HG02884 (cell line): ENCODE results near the gene SLC15A5.

Experiments used
- ATAC-seq: cut with Tn5 transposase; IDR thresholded peaks from one replicate; pipeline ENCODE4 v1.9.1; 2021; ENCODE audit warnings: mild to moderate bottlenecking, moderate library complexity; ENCODE audit not compliant: unreplicated experiment

Gene SLC15A5

DNA sequence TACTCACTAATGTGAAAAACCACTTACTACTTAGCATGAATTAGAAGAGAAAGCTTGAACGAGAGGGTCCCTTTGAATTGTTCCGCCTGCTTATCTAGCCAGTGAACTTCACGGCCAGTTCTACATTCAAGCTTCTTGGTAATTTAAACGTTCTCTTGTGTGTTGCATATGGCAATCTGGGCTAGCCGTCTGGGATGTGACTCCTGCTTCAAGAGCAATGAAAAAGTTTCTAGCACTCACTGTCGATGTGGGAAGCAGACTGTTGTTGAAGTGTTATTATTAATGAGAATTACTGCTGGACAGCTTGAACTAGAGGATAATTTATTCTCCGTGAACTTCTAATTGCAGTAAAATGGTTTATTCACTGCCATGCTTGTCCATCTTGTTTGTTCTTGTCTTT lies 93.9 kb downstream of the SLC15A5 start:
- ATAC-seq = no peak

DNA sequence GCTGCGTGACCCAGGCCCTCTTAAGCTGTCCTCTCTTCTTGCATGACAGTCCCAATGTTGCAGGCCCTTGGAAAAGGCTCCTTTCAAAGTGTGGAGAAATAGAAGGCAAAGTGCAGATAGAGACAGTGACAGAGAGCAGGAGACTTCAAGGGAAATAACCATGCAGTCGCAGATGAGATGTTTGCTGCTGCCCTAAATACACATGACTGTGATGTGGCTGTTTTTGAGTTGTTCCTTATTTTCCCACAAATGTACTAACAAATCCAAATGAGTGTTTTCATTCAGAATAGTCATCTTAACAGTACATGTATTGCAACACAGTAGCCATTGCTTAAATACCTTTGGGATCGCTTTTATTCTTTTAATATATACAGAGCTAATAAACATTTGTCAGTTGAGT lies 101.6 kb downstream of the SLC15A5 start:
- ATAC-seq = no peak

DNA sequence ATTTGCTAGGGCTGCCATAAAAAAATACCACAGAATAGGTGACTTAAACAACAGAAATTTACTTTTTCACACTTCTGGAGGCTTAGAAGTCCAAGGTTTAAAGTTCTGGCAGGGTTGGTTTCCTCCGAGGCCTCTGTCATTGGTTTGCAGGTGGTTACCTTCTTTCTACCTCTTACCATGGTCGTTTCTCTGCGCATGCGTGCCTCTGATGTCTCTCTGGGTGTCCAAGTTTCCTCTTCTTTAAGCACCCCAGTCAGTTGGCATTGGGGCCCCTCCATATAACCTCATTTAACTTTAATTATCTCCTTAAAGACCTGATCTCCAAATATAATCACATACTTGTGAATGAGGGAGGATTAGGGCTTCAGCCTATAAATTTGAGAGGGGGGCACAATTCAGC lies 103.2 kb downstream of the SLC15A5 start:
- ATAC-seq = no peak

DNA sequence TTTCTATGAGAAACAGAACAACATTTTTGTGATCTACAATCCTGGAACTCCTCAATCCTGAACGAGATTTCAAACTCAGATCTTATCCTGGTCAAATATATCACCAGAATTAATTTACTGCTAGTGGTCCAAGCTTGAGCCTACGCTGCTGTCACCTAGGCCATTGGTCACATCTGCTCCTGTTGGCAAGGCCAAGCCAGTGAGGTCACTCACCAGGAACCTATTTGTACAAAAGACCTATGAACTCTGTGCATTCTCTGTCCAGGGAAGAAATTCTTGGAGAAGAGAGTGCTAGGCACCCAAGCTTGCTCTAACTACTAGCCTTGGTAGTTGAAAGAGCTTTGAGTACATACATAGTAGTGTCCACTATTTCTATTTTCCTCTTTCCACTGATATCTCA lies 106.1 kb downstream of the SLC15A5 start:
- ATAC-seq = no peak

DNA sequence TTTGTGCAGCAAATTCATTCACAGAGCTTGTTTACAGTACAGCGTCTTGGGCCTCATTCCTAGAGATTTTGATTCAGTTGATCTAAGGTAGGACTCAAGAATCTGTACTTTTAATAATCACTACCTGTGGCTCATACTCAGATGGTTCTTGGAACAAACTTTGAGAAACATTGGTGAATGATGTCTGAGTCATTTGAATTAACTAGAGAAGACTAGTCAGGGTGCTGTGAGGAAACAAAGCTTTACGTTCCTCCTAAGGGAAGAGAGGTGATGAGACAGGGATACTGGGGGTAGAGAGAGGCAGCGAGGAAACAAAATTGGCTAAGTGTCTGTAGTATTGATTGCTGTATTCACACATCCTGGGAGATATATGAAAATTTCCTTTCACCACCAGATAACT lies 109.4 kb downstream of the SLC15A5 start:
- no peak for ATAC-seq

DNA sequence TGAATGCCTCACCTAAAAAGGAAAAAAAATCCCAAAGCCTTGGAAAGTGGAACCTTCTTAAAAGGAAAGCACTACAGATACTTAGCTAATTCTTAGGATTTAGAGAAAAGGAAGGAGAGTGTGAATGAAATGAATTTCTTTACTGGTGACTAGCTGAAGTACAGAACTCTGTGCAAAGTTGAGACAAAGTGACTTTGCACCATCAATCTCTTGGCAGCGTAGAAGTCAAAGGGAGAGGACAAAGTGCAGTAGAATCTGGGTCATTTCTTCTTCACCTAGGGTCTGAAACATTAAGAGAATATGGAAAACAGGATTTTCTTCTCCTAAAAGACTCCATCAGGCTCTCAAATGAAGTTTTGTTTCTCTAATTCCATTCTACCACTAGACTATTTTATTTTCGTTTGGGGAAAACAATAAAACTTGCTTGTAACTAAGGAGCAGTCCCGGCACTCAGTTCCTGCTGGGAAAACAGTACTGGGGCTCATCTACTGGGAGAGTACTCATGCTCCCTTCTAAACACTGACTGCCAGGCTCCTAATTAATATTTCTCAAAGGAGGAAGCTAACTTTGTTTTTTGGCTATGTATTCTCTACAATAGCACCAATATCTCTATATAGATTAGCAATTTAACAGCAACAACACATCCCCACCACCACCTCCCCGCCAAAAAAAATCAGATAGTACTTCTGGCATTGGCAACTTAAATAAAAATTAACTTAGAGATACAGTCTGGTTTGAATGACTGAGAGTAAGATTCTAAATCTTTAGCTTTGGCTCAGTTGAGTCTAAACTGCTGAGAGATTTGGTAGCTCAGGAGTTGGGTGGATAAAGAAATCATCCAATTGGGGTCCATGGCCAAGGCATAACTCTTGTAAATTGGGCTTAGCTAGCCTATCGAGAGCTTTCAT lies 110.7 kb downstream of the SLC15A5 start:
- no peak for ATAC-seq

DNA sequence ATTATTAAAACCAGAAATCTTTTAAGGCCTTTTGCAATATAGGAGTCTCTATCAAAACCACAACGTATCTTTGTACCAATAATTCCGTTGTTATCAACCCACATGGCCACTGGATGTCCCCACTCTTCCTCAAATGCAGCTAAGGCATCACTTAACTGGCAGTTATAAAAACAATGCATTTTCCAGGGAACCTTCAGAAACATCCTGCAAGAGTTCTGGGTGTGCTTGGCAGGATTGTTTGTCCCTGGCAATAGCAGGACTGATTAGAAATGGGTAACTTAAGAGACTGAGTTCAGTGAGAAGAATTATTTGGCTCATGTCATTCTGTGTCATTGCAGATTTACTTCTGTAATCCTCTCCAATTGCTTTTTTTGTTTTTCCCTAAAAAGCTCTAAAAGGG lies 112.0 kb downstream of the SLC15A5 start:
- ATAC-seq = no peak

DNA sequence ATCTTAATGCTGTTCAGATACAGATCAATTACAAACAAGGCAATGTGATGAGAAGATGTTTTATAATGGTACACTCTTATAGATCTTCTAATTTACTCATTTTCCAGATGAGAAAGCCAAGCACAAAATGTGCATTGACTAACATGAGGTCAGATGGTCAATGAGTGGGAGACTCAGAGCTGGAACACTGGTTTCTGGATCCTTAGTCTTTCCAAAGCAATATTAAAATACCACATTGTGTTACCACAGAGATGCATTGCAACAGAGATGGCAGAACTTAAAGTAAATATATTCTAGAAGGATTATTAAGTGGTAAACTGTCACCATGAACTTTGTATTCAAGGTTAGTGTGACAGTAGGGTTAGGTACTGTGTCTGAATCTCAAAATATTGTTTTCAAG lies 113.6 kb downstream of the SLC15A5 start:
- no peak for ATAC-seq

DNA sequence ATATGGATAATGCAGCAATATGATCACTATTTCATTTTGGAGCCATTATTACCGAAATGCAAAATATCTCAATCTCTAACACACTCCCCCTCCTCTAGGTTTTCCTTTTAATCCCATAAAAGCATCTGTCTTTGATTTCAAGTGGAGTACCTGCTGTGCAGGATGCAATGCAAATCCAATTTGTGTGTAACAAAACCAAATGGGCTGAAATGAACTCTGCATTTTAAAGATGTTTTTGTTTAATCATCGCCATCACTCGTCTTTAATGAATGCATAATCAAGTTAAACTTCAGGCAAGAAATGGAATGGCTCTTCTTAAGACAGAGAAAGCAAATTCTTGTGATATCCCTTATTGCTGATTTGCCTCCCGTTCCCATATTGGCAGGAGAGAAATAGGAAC lies 114.3 kb downstream of the SLC15A5 start:
- no peak for ATAC-seq

DNA sequence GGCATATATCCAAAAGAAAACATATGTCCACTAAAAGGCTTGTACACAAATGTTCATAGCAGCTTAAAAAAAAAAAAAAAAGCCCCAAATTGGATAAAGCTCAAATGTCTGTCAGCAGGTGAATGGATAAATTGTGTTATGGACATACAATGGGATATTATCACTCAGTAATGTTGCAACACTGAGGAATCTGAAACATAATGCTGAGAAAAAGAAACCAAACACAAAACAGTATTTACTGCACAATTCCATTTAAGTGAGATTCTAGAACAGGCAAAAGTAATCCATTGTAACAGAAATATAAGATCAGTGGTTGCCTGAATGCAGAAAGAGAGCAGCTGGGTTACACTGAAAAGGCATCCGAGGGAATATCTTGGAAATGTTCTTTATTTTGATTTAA lies 117.9 kb downstream of the SLC15A5 start:
- ATAC-seq = no peak

DNA sequence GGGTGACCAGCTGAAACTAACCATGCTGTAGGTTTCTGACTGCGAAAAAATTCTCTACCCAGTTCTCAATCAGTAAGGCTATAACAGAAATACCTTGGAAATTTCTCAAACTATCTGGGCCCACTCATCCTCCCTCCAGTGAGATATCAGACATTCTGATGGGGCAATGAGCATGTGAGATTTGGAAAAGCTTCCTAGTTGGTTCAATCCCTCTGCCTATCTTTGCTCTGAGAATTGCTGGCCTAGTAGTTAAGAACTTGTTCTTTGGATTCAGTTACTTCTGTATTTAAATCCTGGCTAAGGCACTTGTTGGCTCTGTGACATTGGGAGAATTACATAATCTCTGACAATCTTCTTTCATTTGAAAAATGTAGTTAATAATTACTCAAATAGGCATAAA lies 119.4 kb downstream of the SLC15A5 start:
- no peak for ATAC-seq

DNA sequence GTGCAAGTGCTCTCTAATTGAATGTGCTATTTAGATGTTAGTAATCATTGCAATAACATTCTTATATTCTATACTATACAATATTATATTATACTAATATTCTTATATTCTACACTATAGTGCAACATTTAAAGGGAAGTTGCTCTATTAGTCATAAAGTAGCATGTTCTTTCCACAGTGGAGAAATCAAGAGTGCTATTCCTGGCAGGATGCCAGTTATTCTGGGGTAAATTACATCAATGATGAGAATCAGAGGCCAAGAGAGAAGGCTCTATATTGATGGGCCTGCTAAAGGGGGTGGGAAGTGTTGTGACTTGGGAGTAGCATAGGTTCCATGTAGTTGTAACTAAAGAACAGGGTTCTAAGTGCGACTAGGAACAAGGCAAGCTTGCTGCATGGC lies 121.5 kb downstream of the SLC15A5 start:
- ATAC-seq = no peak

DNA sequence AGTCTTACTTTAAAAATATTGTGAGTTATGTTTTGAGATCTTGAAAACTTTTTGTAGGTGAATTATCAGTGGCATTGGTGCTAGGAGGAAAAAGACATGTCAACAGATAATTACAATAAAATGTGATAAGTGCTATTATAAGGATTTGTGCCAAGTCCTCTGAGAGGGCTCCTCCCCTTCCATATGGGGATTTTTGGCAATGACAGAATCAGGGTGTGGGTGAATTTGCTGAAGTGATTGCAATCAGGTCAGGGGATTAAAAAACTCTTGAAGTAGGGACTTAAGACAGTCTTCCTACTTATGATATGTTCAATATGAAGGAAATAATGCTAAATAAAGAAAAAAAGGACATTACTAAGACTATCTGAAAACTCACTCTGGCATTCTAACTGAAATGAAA lies 122.5 kb downstream of the SLC15A5 start:
- no peak for ATAC-seq

DNA sequence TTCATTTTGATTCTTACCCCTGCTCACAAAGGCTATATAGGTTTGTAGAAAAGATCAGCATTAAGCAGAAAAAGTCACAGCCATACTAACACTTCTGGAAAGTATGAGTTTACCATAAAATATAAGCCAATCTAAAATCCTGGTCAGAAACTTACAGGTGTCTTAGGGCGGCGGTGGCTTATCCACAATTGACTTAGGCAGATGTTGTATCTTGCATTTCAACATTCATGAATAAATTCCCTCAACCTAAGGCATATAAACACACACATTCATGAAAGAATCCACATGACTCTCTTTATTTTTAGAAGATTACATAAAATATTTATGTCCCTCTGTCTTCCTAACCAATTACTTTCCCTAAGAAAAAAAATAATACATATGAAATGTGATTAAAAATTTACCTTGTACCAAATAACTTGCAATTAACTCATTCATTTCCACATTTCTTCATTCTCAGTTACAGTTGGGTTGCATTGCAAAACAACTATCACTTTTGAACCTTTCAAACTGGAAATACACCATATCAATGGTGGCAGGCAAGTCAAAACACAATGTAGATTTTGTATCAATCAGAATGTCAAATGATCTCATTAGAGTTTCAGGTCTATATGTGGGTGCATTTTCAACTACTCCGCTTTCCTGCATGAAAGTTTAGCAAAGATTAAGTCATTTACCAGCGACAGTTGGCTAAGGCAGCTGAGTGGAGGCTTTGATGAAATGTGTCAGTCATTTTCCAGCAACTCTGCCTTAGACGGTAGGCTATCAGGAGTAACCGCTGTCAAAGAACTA lies 124.4 kb downstream of the SLC15A5 start:
- no peak for ATAC-seq

DNA sequence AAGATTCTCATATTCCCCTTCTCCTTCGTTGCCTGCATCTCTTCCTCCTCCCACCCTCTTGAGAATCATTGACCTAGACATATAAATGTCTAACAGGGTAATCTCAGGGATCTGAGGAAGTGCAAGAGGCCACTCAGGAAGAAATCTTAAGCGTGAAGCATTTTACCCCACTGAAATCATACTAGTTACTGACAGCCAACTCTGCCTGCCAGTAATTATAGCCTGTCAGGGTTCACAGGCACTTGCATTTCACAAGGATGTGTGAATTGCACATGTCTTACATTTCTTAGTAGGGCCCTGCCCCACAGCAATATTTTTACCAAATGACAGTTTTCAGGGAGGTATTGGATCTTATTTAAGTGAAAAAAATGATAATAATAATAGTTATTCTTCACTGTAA lies 127.2 kb downstream of the SLC15A5 start:
- ATAC-seq = no peak

DNA sequence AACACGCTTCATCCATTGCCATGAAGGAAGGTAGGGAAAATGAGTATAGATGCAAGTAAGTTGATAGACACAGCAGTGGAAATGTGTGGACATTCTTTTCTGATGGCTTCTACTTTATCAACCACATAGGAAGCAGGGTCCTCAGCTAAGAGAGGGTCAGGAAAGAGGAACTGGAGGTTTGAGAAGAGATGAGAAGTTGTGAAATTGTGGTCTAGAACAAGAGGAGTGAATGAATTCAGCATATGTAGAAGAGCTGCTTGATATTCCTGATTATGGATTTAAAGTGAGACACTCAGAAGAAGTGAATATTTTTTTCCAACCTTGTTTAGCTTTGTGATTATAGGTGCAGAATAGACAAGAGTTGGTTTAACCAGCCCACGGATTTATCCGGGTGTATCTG lies 128.5 kb downstream of the SLC15A5 start:
- no peak for ATAC-seq
